ENCODE results near the gene PHF21B.

The PHF21B gene

GRCh38 chr22:45010532-45010900, 711 bp upstream of the PHF21B start:
- DNase-seq: no peak

GRCh38 chr22:45008751-45009605, 827 bp downstream of the PHF21B start:
- DNase-seq: no peak

- no peak for DNase-seq
Measured at GRCh38 chr22:45008186-45008681, 1.6 kb downstream of the PHF21B start.

- DNase-seq: no peak
Measured at GRCh38 chr22:45007391-45008185, 2.2 kb downstream of the PHF21B start.

GRCh38 chr22:45006964-45007390, 2.8 kb downstream of the PHF21B start:
- DNase-seq: no peak

GRCh38 chr22:45006111-45006963, 3.5 kb downstream of the PHF21B start:
- DNase-seq: no peak

- no peak for DNase-seq
Measured at GRCh38 chr22:45001653-45002052, 8.2 kb downstream of the PHF21B start.

GRCh38 chr22:45000330-45000729, 9.5 kb downstream of the PHF21B start:
- no peak for DNase-seq

GRCh38 chr22:44999687-45000086, 10.1 kb downstream of the PHF21B start:
- DNase-seq: no peak

GRCh38 chr22:44999231-44999630, 10.6 kb downstream of the PHF21B start:
- no peak for DNase-seq

- no peak for DNase-seq
Measured at GRCh38 chr22:44998296-44998695, 11.5 kb downstream of the PHF21B start.

GRCh38 chr22:44997060-44997459, 12.7 kb downstream of the PHF21B start:
- DNase-seq: no peak

- no peak for DNase-seq
Measured at GRCh38 chr22:44996648-44997047, 13.2 kb downstream of the PHF21B start.

GRCh38 chr22:44996120-44996519, 13.7 kb downstream of the PHF21B start:
- no peak for DNase-seq

- no peak for DNase-seq
Measured at GRCh38 chr22:44995715-44996114, 14.1 kb downstream of the PHF21B start.

- no peak for DNase-seq
Measured at GRCh38 chr22:44995105-44995514, 14.7 kb downstream of the PHF21B start.

- no peak for DNase-seq
Measured at GRCh38 chr22:44994399-44995104, 15.3 kb downstream of the PHF21B start.

GRCh38 chr22:44992166-44992565, 17.6 kb downstream of the PHF21B start:
- no peak for DNase-seq

- DNase-seq: no peak
Measured at GRCh38 chr22:44991218-44991617, 18.6 kb downstream of the PHF21B start.

GRCh38 chr22:44990810-44991209, 19.0 kb downstream of the PHF21B start:
- DNase-seq: no peak

- DNase-seq: no peak
Measured at GRCh38 chr22:44990328-44990727, 19.5 kb downstream of the PHF21B start.

GRCh38 chr22:44988671-44989070, 21.1 kb downstream of the PHF21B start:
- DNase-seq: no peak
